HG03432 (cell line): ENCODE measurements around the gene GPR37L1.
"Not testable (repeated sequence)": the region's sequence is repeated elsewhere in the genome, so short reads cannot be mapped to it uniquely, and the experiment has no call there.

Experiments
- ATAC-seq: cut with Tn5 transposase; IDR thresholded peaks from one replicate; pipeline ENCODE4 v1.9.1; 2021; ENCODE audit warnings: mild to moderate bottlenecking, moderate library complexity; ENCODE audit not compliant: unreplicated experiment

GPR37L1 gene

GRCh38 chr1:202167054-202167453, 44.3 kb downstream of the GPR37L1 start:
- not testable (repeated sequence) for ATAC-seq

DNA sequence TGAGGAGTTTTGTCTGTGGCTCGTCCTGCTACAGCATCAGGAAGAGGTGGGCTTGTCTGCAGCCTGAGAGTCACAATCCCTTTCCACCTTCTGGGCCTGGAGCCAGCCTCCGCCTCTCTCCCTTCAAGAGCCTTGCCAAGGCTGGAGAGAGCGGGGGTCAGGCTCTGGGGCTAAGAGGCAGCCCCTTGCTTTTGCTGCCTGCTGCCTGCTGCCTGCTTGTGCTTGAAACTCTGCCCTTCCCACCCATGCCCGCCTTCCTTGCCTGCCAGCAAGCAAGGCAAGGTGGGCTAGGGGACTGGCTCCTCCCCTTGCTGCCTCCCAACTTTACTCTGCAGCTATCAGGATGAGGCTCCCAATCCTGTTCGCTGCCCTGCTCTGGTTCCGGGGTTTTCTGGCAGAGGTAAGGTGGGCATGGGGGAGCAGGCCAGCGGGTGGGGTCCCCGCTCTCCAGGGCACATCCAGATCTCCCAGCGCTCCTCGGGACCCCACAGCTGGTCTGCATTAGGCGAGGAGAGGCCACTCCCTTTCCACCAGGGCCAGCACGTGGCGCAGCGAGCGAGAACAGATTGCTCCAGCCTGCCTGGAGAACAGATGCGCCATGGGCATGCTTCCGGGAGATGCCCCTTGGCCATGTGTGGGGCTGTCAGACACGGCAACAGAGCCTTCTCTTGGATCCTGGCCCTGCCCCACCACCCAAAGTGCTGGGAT, 45.1 kb downstream of the GPR37L1 start:
- ATAC-seq = no peak

- ATAC-seq = no peak
These were observed 46.1 kb downstream of the GPR37L1 start for GRCh38 chr1:202168861-202169260.

GRCh38 chr1:202170726-202171125, 48.0 kb downstream of the GPR37L1 start:
- ATAC-seq = no peak

DNA sequence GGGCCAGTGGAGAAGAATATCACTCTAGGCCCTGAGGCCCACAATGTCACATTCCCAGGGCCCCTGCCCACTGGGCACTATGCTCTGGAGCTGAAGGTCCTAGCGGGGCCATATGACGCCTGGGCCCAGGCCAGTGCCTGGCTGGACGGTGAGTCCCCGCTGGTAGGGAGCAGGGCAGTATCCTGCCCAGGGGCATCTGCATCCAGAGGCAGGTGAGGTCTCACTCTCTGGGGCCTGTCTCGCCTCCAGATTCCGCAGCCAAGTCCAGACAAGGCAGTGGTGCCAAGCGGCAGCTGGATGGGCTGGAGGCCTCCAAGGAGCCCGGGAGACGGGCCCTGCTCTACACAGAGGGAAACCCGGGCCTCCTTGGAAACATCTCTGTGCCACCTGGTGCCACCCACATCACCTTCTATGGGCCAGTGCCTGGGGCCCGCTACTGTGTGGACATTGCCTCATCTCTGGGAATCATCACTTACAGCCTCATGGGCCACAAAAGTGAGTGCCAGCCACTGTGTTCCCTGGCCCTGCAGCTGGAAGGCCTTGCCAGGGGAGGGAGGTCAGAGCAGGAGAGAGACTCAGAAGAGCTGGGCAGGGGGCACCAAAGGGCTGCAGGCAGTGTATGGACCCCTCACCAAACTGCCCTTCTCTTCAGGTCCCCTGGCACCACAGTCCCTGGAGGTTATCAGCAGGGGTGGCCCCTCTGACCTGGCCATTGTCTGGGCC, 48.7 kb downstream of the GPR37L1 start:
- ATAC-seq = no peak

- ATAC-seq = no peak
These were observed 49.3 kb downstream of the GPR37L1 start for GRCh38 chr1:202172015-202172355.

DNA sequence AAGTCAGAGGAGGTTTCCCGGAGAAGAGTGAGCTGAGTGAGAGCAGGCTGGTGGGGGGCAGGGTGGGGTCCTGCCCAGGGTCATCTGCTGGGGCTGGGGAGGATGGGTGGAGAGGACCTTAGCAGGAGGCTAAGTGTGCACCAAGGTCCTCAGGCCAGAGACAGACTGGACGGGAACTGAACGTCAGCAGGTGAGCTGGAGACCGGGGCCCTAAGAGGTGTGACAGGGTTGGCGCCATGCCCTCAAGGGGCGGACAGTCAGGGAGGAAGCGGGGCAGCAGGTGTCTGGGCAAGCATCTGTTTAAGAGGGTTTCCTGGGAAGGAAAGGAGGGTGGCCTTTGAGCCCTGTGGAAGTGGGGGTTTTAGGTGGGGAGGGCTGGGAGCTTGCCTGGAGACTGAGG, 51.3 kb downstream of the GPR37L1 start:
- no peak for ATAC-seq

- no peak for ATAC-seq
These were observed 54.5 kb downstream of the GPR37L1 start for GRCh38 chr1:202176949-202177927.

GRCh38 chr1:202179828-202180750, 57.4 kb downstream of the GPR37L1 start:
- no peak for ATAC-seq

DNA sequence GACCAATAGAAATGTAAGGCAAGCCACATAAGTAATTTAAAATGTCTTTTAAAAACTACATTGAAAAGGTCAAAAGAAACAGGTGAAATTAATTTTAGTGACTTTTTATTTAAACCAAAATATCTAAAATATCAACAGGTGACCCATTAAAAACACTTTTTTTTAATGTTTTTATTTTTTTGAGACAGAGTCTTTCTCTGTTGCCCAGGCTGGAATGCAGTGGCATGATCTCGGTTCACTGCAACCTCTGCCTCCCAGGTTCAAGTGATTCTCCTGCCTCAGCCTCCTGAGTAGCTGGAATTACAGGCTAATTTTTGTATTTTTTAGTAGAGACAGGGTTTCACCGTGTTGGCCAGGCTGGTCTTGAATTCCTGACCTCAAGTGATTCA, 58.0 kb downstream of the GPR37L1 start:
- ATAC-seq = not testable (repeated sequence)

- ATAC-seq = no peak
These were observed 58.9 kb downstream of the GPR37L1 start for GRCh38 chr1:202181586-202181985.

- ATAC-seq = no peak
These were observed 59.5 kb downstream of the GPR37L1 start for GRCh38 chr1:202182040-202182877.
